K562 (cell line): Measurements from ENCODE around the gene GRAMD4. TPM values are rescaled to one million over a fixed set of nuclear protein-coding genes. Genes with fewer than 3 reads are reported as not detected.

ENCODE experiments used
- ATAC-seq: fragments of 200-7000 bp; cut with Tn5 transposase; 3 replicates; pipeline ENCODE4 v1.9.1; 2020; ENCODE audit warnings: moderate library complexity
- BruUV-seq: library from RNA; stranded (reverse); fragments of 400-500 nt; replicated peaks from 2 replicates; lab custom pipeline; 2021; lab: Mats Ljungman, UMichigan
- CTCF ChIA-PET: fragments of 300-600 bp; formaldehyde crosslinking; extraction: SDS; loops from one replicate; lab custom pipeline; 2021; ENCODE audit warnings: low intra/inter-chr PET ratio; lab: Yijun Ruan, JAX
- POLR2A ChIA-PET: fragments of 300-600, 350-650 bp; sonication (Branson Sonifier 250); formaldehyde crosslinking; extraction: SDS; loops from one replicate; lab custom pipeline; 2021; ENCODE audit warnings: antibody characterized with exemption, inconsistent platforms; lab: Yijun Ruan, JAX
- DNase-seq, 4 experiments: peaks; one replicate each; pipeline versions ENCODE4 v3.0.0 to v3.0.0-alpha.2; 2011 to 2018; ENCODE audit warnings: low spot score in 3 of 4, mixed read lengths in 3 of 4; ENCODE audit errors: extremely low read depth in 1 of 4
- FAIRE-seq: peaks from 2 replicates; lab custom pipeline; 2011; peaks lifted over from hg19 to GRCh38; lab: Jason Lieb, UNC
- H2AFZ ChIP-seq: 2 replicates; pipeline ENCODE4 v1.6.0; 2011; ENCODE audit warnings: low read depth, low read length, control low read depth, inconsistent platforms
- H3K27ac ChIP-seq: fragments of 200-600 bp; 3 replicates; pipeline ENCODE4 v1.8.0; 2011; ENCODE audit warnings: low read depth, mild to moderate bottlenecking, control low read depth, inconsistent platforms, low read length, moderate library complexity, mixed read lengths; ENCODE audit errors: extremely low read depth
- H3K27me3 ChIP-seq, 2 experiments: fragments of 300-600 bp in 1 of 2; 2 replicates in 1 of 2; 3 replicates in 1 of 2; pipeline versions ENCODE4 v1.6.0 to v1.8.0; 2011; ENCODE audit warnings: inconsistent platforms in 2 of 2, low read length in 2 of 2, mild to moderate bottlenecking in 1 of 2, mixed read lengths in 1 of 2, moderate library complexity in 1 of 2; ENCODE audit not compliant: control insufficient read depth in 2 of 2, insufficient read depth in 2 of 2
- H3K36me3 ChIP-seq: fragments of 300-600 bp; 3 replicates; pipeline ENCODE4 v1.8.0; 2011; ENCODE audit warnings: mild to moderate bottlenecking, low read length, inconsistent platforms; ENCODE audit not compliant: control insufficient read depth, insufficient read depth
- H3K4me1 ChIP-seq, 2 experiments: fragments of 200-600 bp in 1 of 2; replicated peaks in 1 of 2; 2 replicates in 1 of 2; 3 replicates in 1 of 2; pipeline versions ENCODE4 v1.5.1 to v1.8.0; 2011; ENCODE audit warnings: inconsistent platforms in 2 of 2, low read length in 2 of 2, mild to moderate bottlenecking in 1 of 2, mixed read lengths in 1 of 2, moderate library complexity in 1 of 2; ENCODE audit not compliant: control insufficient read depth in 2 of 2, insufficient read depth in 2 of 2
- H3K4me2 ChIP-seq: 2 replicates; pipeline ENCODE4 v1.6.1; 2011; ENCODE audit warnings: low read length, control low read depth, inconsistent platforms, mixed read lengths; ENCODE audit not compliant: insufficient read depth
- H3K4me3 ChIP-seq: fragments of 200-600 bp; sonication (generic), shearing (Covaris generic); 2 replicates; pipeline ENCODE4 v1.5.1; 2016; ENCODE audit warnings: control low read depth, inconsistent platforms
- H3K79me2 ChIP-seq: fragments of 200-600 bp; 3 replicates; pipeline ENCODE4 v1.8.0; 2011; ENCODE audit warnings: low read length, inconsistent platforms; ENCODE audit not compliant: control insufficient read depth, insufficient read depth
- H3K9ac ChIP-seq, 2 experiments: 2 replicates each; pipeline versions ENCODE4 v1.6.0 to v1.6.1; 2011; ENCODE audit warnings: low read depth in 2 of 2, low read length in 2 of 2, control low read depth in 1 of 2, inconsistent platforms in 1 of 2, mild to moderate bottlenecking in 1 of 2, mixed read lengths in 1 of 2; ENCODE audit not compliant: insufficient read depth in 1 of 2
- H3K9me1 ChIP-seq: one replicate; pipeline ENCODE4 v1.6.0; 2011; ENCODE audit warnings: inconsistent platforms, mild to moderate bottlenecking, low read length, moderate library complexity; ENCODE audit not compliant: control insufficient read depth, insufficient read depth
- H3K9me3 ChIP-seq: replicated peaks from 2 replicates; pipeline ENCODE4 v1.5.1; 2011; ENCODE audit warnings: low read depth, low read length, inconsistent platforms; ENCODE audit not compliant: control insufficient read depth, insufficient read depth
- H4K20me1 ChIP-seq: replicated peaks from 2 replicates; pipeline ENCODE4 v1.6.1; 2011; ENCODE audit warnings: low read length, inconsistent platforms, mixed read lengths; ENCODE audit not compliant: control insufficient read depth, insufficient read depth
- ARNT ChIP-seq, 2 experiments: fragments of 450-650 bp; IDR thresholded peaks; 2 replicates each; pipeline ENCODE4 v1.6.1; 2016; ENCODE audit warnings: mild to moderate bottlenecking in 1 of 2
- GABPB1 ChIP-seq: sonication (generic); formaldehyde crosslinking; IDR thresholded peaks from 2 replicates; pipeline ENCODE4 v1.8.0; 2022; ENCODE audit warnings: mild to moderate bottlenecking, missing genetic modification reagents
- NFATC3 ChIP-seq: fragments of 450-650 bp; IDR thresholded peaks from 2 replicates; pipeline ENCODE4 v1.6.1; 2017; ENCODE audit warnings: mild to moderate bottlenecking
- ZNF384 ChIP-seq: IDR thresholded peaks from 2 replicates; pipeline ENCODE4 v1.6.1; 2012; ENCODE audit warnings: low read depth, low read length, improper control_type of control experiment
- WGBS: fragments of 100-300 bp; shearing (Covaris generic); methylation state at CpG from one replicate; pipeline ENCODE4 v1.1.6; 2016; ENCODE audit warnings: low coverage, mixed read lengths; ENCODE audit not compliant: insufficient coverage; ENCODE audit errors: missing lambda C conversion rate; 5-methylcytosine and 5-hydroxymethylcytosine counted together
- in situ Hi-C: fragments of 300-500 bp; cut with MboI; formaldehyde crosslinking; loops from 4 replicates; pipeline ENCODE4 v1.15.0; 2018; ENCODE audit warnings: inconsistent platforms, mixed read lengths
- intact Hi-C: fragments of 100-400 bp; cut with micrococcal nuclease; formaldehyde crosslinking; loops from 2 replicates; pipeline ENCODE4 v1.14.2; 2022
- polyA plus RNA-seq, 8 experiments: library from polyadenylated mRNA; depleted of rRNA in 4 of 8; stranded (reverse) in 5 of 8; unstranded in 3 of 8; fragments of >200 nt; fragmentation: Nextera tagmentation in 2 of 8; fragmentation: Illumina TruSeq in 1 of 8; extraction: Ambion mirVana in 2 of 8; extraction: Trizol in 1 of 8; gene quantifications; 2 replicates each; pipeline versions ENCODE4 v1.2.1 to v1.2.3, GENCODE V29; 2011 to 2014; ENCODE audit warnings: inconsistent platforms in 1 of 8, missing spikeins in 1 of 8
- total RNA-seq, 7 experiments: library from RNA; depleted of rRNA in 6 of 7; stranded (reverse); fragments of >200 nt in 6 of 7; fragmentation: Illumina TruSeq in 2 of 7; extraction: Trizol in 2 of 7; gene quantifications; 2 replicates each; pipeline versions ENCODE4 v1.2.1 to v1.2.3, GENCODE V29; 2011 to 2021; ENCODE audit warnings: low replicate concordance in 1 of 7
- TF ChIP-seq, protein P1 (sequence below): sonication (generic); formaldehyde crosslinking; IDR thresholded peaks from 2 replicates; pipeline ENCODE4 v1.8.0; 2022; ENCODE audit warnings: mild to moderate bottlenecking, low read depth, missing genetic modification reagents
- TF ChIP-seq, protein P2 (sequence below): fragments of 450-650 bp; IDR thresholded peaks from 2 replicates; pipeline ENCODE4 v1.6.1; 2017; ENCODE audit warnings: mild to moderate bottlenecking, moderate library complexity
- TF ChIP-seq, protein P3 (sequence below): fragments of 450-650 bp; IDR thresholded peaks from 2 replicates; pipeline ENCODE4 v1.6.1; 2016; ENCODE audit warnings: low read depth
- TF ChIP-seq, protein P4 (sequence below): fragments of 250-450 bp; sonication (Bioruptor Pico); IDR thresholded peaks from 2 replicates; pipeline ENCODE4 v1.9.0; 2021; ENCODE audit warnings: mild to moderate bottlenecking, inconsistent platforms

GRAMD4 gene
- total and polyA plus RNA-seq, 9 of the 15 experiments (the other 6 are each of a cell fraction or from before 2014, with no cell fraction given) = 0.18 to 44.8 (median 18.6) TPM

DNA sequence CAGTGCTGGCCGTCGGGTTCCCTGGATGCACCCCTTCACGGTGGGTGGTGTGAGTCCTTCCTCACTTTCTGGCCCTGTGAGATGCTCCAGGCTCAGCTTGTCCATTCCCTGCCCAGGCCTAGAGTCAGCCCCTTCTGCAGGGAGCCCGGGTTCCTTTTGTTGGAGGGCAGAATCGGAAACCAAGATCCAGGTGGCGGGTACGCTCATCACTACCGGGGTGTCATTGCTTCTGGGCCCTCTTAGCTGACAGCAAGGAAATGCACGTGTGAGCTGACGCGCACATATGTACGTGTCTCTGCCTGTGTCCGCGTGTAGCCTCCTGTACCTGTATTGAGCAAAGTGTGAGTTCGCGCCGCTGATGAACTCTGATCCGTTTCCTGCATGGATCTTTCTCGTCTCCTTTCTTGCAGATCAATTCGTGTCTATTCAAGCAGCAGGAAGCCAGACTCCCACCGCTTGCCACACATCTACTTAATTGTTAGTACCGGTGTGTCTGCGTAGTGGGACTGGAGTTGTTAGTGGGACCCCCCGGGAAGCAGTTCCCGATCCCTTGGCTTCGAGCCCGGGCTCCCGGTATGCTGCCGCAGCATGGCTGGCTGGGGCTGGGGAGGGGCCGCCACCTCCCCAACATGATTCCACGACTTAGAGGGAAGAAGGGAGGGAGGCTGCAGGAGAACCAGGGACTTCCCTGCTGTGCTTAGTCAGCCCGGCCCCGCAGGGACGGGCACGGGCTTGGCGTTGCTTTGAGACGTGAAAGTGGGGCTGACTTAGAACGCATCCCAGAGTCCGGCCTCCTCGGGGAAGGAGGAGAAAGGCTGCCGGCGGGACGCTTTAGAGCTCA lies 35.9 kb upstream of the GRAMD4 start:
- ChIA-PET POLR2A (interaction anchor here (0.6 kb wide), 1 partner anchor 707 kb away, joined by 3 read pairs; no protein-coding TSS in a partner anchor), CTCF (no interaction called here)
- Histone ChIP-seq H3K27me3 (no peaks in the 10 kb centered on the region), H3K27ac (no peak overlapping the region), H3K4me2 (no peak overlapping the region), H3K9me3 (no peaks in the 10 kb centered on the region), H3K4me3 (no peak overlapping the region), H2AFZ (no peak overlapping the region), H3K4me1 (peaks cover 16 to 66% of the 10 kb centered on the region in 2 experiments; a peak in 4 of 5 replicates), H3K9ac (no peak overlapping the region), H4K20me1 (peaks cover 9% of the 10 kb centered on the region), H3K36me3 (peaks cover 10% of the 10 kb centered on the region; the same call in 2 of the 3 replicates), H3K9me1 (no peaks in the 10 kb centered on the region), H3K79me2 (peaks cover 81% of the 10 kb centered on the region)
- 85% methylated on average over 16 of the region's 43 CpGs for WGBS
- FAIRE-seq = no peak
- BruUV-seq = no TSS peak
- DNase-seq = no peak
- ATAC-seq = no peak
- intact Hi-C loops = no loop called here
- in situ Hi-C loops = no loop called here
- TF ChIP-seq, protein P1, sequence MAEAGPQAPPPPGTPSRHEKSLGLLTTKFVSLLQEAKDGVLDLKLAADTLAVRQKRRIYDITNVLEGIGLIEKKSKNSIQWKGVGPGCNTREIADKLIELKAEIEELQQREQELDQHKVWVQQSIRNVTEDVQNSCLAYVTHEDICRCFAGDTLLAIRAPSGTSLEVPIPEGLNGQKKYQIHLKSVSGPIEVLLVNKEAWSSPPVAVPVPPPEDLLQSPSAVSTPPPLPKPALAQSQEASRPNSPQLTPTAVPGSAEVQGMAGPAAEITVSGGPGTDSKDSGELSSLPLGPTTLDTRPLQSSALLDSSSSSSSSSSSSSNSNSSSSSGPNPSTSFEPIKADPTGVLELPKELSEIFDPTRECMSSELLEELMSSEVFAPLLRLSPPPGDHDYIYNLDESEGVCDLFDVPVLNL (CRISPR knock-in tag) = no peak
- TF ChIP-seq, protein P2, sequence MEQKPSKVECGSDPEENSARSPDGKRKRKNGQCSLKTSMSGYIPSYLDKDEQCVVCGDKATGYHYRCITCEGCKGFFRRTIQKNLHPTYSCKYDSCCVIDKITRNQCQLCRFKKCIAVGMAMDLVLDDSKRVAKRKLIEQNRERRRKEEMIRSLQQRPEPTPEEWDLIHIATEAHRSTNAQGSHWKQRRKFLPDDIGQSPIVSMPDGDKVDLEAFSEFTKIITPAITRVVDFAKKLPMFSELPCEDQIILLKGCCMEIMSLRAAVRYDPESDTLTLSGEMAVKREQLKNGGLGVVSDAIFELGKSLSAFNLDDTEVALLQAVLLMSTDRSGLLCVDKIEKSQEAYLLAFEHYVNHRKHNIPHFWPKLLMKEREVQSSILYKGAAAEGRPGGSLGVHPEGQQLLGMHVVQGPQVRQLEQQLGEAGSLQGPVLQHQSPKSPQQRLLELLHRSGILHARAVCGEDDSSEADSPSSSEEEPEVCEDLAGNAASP = no peak
- TF ChIP-seq, protein P3, sequence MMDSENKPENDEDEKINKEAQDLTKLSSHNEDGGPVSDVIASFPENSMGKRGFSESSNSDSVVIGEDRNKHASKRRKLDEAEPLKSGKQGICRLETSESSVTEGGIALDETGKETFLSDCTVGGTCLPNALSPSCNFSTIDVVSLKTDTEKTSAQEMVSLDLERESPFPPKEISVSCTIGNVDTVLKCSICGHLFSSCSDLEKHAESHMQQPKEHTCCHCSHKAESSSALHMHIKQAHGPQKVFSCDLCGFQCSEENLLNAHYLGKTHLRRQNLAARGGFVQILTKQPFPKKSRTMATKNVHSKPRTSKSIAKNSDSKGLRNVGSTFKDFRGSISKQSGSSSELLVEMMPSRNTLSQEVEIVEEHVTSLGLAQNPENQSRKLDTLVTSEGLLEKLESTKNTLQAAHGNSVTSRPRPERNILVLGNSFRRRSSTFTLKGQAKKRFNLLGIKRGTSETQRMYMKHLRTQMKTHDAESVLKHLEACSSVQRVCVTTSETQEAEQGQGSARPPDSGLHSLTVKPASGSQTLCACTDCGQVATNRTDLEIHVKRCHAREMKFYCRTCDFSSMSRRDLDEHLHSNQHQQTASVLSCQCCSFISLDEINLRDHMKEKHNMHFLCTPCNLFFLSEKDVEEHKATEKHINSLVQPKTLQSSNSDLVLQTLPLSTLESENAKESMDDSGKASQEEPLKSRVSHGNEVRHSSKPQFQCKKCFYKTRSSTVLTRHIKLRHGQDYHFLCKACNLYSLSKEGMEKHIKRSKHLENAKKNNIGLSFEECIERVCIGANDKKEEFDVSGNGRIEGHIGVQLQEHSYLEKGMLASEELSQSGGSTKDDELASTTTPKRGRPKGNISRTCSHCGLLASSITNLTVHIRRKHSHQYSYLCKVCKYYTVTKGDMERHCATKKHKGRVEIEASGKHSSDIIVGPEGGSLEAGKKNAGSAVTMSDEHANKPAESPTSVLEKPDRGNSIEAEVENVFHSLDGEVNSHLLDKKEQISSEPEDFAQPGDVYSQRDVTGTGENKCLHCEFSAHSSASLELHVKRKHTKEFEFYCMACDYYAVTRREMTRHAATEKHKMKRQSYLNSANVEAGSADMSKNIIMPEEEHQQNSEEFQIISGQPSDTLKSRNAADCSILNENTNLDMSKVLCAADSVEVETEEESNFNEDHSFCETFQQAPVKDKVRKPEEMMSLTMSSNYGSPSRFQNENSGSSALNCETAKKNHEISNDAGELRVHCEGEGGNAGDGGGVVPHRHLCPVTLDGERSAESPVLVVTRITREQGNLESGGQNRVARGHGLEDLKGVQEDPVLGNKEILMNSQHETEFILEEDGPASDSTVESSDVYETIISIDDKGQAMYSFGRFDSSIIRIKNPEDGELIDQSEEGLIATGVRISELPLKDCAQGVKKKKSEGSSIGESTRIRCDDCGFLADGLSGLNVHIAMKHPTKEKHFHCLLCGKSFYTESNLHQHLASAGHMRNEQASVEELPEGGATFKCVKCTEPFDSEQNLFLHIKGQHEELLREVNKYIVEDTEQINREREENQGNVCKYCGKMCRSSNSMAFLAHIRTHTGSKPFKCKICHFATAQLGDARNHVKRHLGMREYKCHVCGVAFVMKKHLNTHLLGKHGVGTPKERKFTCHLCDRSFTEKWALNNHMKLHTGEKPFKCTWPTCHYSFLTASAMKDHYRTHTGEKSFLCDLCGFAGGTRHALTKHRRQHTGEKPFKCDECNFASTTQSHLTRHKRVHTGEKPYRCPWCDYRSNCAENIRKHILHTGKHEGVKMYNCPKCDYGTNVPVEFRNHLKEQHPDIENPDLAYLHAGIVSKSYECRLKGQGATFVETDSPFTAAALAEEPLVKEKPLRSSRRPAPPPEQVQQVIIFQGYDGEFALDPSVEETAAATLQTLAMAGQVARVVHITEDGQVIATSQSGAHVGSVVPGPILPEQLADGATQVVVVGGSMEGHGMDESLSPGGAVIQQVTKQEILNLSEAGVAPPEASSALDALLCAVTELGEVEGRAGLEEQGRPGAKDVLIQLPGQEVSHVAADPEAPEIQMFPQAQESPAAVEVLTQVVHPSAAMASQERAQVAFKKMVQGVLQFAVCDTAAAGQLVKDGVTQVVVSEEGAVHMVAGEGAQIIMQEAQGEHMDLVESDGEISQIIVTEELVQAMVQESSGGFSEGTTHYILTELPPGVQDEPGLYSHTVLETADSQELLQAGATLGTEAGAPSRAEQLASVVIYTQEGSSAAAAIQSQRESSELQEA = no peak
- TF ChIP-seq, protein P4, sequence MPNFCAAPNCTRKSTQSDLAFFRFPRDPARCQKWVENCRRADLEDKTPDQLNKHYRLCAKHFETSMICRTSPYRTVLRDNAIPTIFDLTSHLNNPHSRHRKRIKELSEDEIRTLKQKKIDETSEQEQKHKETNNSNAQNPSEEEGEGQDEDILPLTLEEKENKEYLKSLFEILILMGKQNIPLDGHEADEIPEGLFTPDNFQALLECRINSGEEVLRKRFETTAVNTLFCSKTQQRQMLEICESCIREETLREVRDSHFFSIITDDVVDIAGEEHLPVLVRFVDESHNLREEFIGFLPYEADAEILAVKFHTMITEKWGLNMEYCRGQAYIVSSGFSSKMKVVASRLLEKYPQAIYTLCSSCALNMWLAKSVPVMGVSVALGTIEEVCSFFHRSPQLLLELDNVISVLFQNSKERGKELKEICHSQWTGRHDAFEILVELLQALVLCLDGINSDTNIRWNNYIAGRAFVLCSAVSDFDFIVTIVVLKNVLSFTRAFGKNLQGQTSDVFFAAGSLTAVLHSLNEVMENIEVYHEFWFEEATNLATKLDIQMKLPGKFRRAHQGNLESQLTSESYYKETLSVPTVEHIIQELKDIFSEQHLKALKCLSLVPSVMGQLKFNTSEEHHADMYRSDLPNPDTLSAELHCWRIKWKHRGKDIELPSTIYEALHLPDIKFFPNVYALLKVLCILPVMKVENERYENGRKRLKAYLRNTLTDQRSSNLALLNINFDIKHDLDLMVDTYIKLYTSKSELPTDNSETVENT (CRISPR knock-in tag) = no peak
- TF ChIP-seq GABPB1 (CRISPR knock-in tag) = no peak
- TF ChIP-seq ZNF384 = no peak
- TF ChIP-seq NFATC3 = no peak
- no peak for TF ChIP-seq ARNT (IDR thresholded peaks at IDR 0.05)
